Central memory CD4-positive, alpha-beta T cell (primary cell): ENCODE data around the gene DDX27.
A peak's percentile ranks its signal among the peaks of the same experiment; 100 is the strongest.
"Not testable (repeated sequence)": the region's sequence is repeated elsewhere in the genome, so short reads cannot be mapped to it uniquely, and the experiment has no call there.

ENCODE experiments used
- DNase-seq: peaks from one replicate; pipeline ENCODE4 v3.0.0; 2022

The DDX27 gene

GRCh38 chr20:49203746-49204145, 15.5 kb upstream of the DDX27 start:
- DNase-seq, result no peak

- DNase-seq, result no peak
Measured at GRCh38 chr20:49207076-49207475, 12.1 kb upstream of the DDX27 start.

- no peak for DNase-seq
Measured at GRCh38 chr20:49210101-49210756, 9.0 kb upstream of the DDX27 start.

- DNase-seq, result no peak
Measured at GRCh38 chr20:49210757-49211110, 8.5 kb upstream of the DDX27 start.

- no peak for DNase-seq
Measured at GRCh38 chr20:49214571-49214970, 4.6 kb upstream of the DDX27 start.

GRCh38 chr20:49215232-49215631, 4.0 kb upstream of the DDX27 start:
- DNase-seq, result no peak

GRCh38 chr20:49216991-49217578, 2.1 kb upstream of the DDX27 start:
- DNase-seq, result peak; percentile 82

- DNase-seq, result not testable (repeated sequence)
Measured at GRCh38 chr20:49218739-49219090, 501 bp upstream of the DDX27 start.

GRCh38 chr20:49219924-49220831, 962 bp downstream of the DDX27 start:
- DNase-seq, result no peak

- DNase-seq, result no peak
Measured at GRCh38 chr20:49225896-49226295, 6.7 kb downstream of the DDX27 start.

GRCh38 chr20:49228676-49229075, 9.5 kb downstream of the DDX27 start:
- DNase-seq, result no peak

- DNase-seq, result no peak
Measured at GRCh38 chr20:49229381-49229780, 10.2 kb downstream of the DDX27 start.

GRCh38 chr20:49230021-49230420, 10.8 kb downstream of the DDX27 start:
- no peak for DNase-seq

- DNase-seq, result no peak
Measured at GRCh38 chr20:49230561-49231133, 11.4 kb downstream of the DDX27 start.

- no peak for DNase-seq
Measured at GRCh38 chr20:49231471-49231870, 12.3 kb downstream of the DDX27 start.

GRCh38 chr20:49233226-49233625, 14.0 kb downstream of the DDX27 start:
- no peak for DNase-seq

GRCh38 chr20:49234831-49235230, 15.6 kb downstream of the DDX27 start:
- DNase-seq, result no peak

- DNase-seq, result no peak
Measured at GRCh38 chr20:49236301-49236700, 17.1 kb downstream of the DDX27 start.

- DNase-seq, result no peak
Measured at GRCh38 chr20:49237531-49237930, 18.3 kb downstream of the DDX27 start.

- DNase-seq, result peak; percentile 25
Measured at GRCh38 chr20:49245921-49246740, 26.9 kb downstream of the DDX27 start.

GRCh38 chr20:49247169-49247723, 28.0 kb downstream of the DDX27 start:
- DNase-seq, result no peak

GRCh38 chr20:49247792-49248191, 28.6 kb downstream of the DDX27 start:
- DNase-seq, result no peak
